Measurements from ENCODE around the gene RNGTT.

DNA sequence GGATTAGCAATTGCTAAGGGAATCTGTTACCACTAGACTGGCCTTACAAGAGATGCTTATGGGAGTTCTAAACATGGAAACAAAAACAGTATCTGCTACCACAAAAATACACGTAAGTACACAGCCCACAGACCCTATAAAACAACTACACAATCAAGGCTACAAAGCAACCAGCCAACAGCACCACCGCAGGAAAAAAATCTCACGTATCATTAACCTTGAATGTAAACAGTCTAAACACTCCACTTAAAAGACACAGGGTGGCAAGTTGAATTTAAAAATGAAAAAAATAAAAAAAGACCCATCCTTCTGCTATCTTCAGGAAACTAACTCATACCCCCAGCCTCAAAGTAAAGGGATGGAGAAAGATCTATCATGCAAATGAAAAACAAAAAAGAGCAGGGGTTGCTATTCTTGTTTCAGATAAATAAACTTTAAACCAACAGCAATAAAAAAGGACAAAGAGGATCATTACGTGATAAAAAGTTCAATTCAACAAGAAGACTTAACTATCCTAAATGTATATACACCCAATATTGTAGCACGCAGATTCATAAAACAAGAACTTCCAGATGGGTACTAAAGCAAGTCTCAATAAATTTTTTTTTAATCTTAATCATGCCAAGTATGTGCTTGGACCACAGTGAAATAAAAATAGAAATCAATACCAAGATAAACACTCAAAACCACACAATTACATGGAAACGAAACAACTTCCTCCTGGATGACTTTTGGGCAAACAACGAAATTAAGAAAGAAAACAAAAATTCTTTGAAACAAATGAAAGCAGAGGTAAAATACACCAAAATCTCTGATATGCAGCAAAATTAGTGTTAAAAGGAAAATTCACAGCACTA is 52.3 kb downstream of the RNGTT start:
- TF ChIP-seq SIN3A (IDR thresholded peaks at IDR 0.05; ENCODE audit: borderline replicate concordance, insufficient read depth, low read length) (no peak), REST (IDR thresholded peaks at IDR 0.05; ENCODE audit: insufficient read depth in 1 of 2, low read depth in 2 of 2, low read length in 2 of 2) (no peak), POLR2AphosphoS5 (IDR thresholded peaks at IDR 0.05; ENCODE audit: low read depth, low read length) (no peak), FOXP2 (optimal IDR thresholded peaks at IDR 0.05; ENCODE audit: borderline replicate concordance, extremely low read depth, extremely low read length, insufficient read depth) (no peak)
